ENCODE results near the gene BMP7. TPM values are rescaled to one million over a fixed set of nuclear protein-coding genes. Genes with fewer than 3 reads are reported as not detected.

Gene BMP7
- not detected for polyA plus RNA-seq (2012; ENCODE audit: low read depth, missing spikeins)

GRCh38 chr20:57266291-57267157 is at the start of gene BMP7:
BMP7 (minus strand) TSS chr20:57266641; CDS start chr20:57266122, 519 bp downstream.
- FAIRE-seq (no peak), DNase-seq (ENCODE audit: insufficient read length, low spot score) (no peak)
- TF ChIP-seq PAX5 (IDR thresholded peaks at IDR 0.05; ENCODE audit: insufficient read depth, low read length, severe bottlenecking) (no peak), POLR2AphosphoS5 (IDR thresholded peaks at IDR 0.05; ENCODE audit: low read depth, low read length) (no peak), POU2F2 (IDR thresholded peaks at IDR 0.05; ENCODE audit: low read depth, low read length) (no peak), SPI1 (IDR thresholded peaks at IDR 0.05; ENCODE audit: low read depth, low read length) (no peak), TAF1 (IDR thresholded peaks at IDR 0.05; ENCODE audit: low read depth, low read length) (no peak)

DNA sequence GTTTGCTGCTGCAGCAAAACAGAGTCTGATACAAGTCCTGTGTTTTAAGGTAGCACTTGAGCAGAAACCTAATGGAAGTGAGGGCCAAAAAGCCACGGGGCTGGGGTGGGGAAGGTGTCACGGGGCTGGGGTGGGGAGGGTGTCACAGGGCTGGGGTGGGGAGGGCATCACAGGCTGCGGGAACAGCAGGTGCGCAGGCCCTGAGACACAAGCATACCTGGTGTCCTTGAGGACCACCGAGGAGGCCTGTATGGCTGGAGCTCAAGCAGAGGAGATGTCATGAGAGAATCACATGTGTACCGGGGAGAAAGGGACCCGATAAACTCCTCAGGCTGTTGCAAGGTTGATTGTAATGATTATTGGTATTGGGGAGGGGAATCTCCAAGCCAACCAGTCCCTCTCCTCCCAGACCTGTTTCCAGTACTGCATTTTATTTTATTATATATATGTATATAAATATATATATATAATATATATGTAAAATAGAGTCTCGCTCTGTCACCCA is 49.6 kb upstream of the BMP7 start:
- FAIRE-seq: no peak
- DNase-seq (ENCODE audit: insufficient read length, low spot score): no peak
- TF ChIP-seq POLR2A (IDR thresholded peaks at IDR 0.05; ENCODE audit: low read depth, low read length): no peak
- TF ChIP-seq POLR2AphosphoS5 (IDR thresholded peaks at IDR 0.05; ENCODE audit: low read depth, low read length): no peak
- no peak for TF ChIP-seq TAF1 (IDR thresholded peaks at IDR 0.05; ENCODE audit: low read depth, low read length)
- no peak for TF ChIP-seq PAX5 (IDR thresholded peaks at IDR 0.05; ENCODE audit: insufficient read depth, low read length, severe bottlenecking)
- TF ChIP-seq POU2F2 (IDR thresholded peaks at IDR 0.05; ENCODE audit: low read depth, low read length): no peak
- TF ChIP-seq SPI1 (IDR thresholded peaks at IDR 0.05; ENCODE audit: low read depth, low read length): no peak

DNA sequence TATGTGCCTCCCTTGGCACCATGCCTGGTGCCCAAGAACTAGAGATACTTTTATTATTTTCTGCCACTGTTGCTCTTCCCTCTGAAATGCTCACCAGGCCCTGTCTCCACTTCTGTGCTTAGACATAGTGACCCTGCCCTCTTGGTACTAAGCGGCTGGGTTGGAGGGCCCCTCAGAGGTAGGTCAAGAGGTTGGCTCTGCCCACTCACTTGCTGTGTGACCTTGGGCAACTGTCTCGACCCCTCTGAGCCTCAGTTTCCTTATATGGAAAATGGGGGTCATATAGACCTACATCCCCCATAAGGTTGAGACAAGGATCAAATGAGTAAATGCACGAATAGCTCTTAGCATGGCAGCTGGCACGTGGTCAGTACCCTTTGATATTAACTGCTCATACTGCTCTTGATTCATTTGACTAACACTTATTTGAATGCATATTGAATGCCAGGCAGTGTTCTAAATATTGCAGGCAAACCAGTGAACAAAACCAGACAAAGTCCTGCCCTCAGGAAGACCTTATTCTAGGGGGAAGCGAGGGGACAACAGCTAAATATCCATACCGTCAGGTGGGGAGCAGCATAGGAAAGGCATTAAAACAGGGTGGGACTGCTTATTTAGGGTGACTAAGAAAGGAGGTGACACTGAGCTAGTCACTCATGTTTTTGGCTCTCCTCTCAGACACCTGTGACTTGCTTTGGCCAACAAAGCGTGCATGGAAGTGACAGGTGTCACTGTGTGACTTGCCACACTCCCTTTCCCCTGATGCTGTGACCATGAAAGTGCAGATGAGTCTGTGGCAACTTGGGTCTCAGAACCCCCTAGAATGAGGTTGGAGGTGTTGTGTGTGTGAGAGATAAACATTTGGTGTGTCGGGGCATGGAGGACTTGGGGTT is 48.9 kb upstream of the BMP7 start:
- TF ChIP-seq POLR2A (IDR thresholded peaks at IDR 0.05; ENCODE audit: low read depth, low read length): no peak
- TF ChIP-seq TAF1 (IDR thresholded peaks at IDR 0.05; ENCODE audit: low read depth, low read length): no peak
- TF ChIP-seq SPI1 (IDR thresholded peaks at IDR 0.05; ENCODE audit: low read depth, low read length): no peak
- TF ChIP-seq POU2F2 (IDR thresholded peaks at IDR 0.05; ENCODE audit: low read depth, low read length): no peak
- TF ChIP-seq PAX5 (IDR thresholded peaks at IDR 0.05; ENCODE audit: insufficient read depth, low read length, severe bottlenecking): no peak
- no peak for TF ChIP-seq POLR2AphosphoS5 (IDR thresholded peaks at IDR 0.05; ENCODE audit: low read depth, low read length)
- DNase-seq (ENCODE audit: insufficient read length, low spot score) (no peak), FAIRE-seq (no peak)

DNA sequence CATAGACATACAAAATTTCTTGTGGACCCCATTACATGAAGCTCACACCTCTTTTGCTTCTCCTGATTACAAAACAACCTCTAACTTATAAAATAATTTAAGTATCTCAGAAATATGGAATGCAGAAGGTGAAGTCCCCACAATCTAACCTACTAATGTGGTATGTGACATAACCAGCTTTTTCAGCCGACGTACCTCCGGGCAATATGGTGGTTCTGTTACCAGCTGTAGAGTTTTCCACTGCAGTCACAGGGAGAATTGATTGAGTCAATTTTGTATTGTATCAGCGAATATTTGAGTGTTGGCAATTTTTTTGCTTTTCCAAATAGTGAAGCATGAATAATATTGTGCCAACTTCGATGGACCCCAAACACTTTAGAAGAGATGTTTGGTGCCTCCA is 47.5 kb upstream of the BMP7 start:
- FAIRE-seq (no peak), DNase-seq (ENCODE audit: insufficient read length, low spot score) (no peak)
- TF ChIP-seq POLR2AphosphoS5 (IDR thresholded peaks at IDR 0.05; ENCODE audit: low read depth, low read length) (no peak), POLR2A (IDR thresholded peaks at IDR 0.05; ENCODE audit: low read depth, low read length) (no peak), PAX5 (IDR thresholded peaks at IDR 0.05; ENCODE audit: insufficient read depth, low read length, severe bottlenecking) (no peak), SPI1 (IDR thresholded peaks at IDR 0.05; ENCODE audit: low read depth, low read length) (no peak), TAF1 (IDR thresholded peaks at IDR 0.05; ENCODE audit: low read depth, low read length) (no peak)

GRCh38 chr20:57313230-57313629 is 46.8 kb upstream of the BMP7 start:
- FAIRE-seq (no peak), DNase-seq (ENCODE audit: insufficient read length, low spot score) (no peak)
- TF ChIP-seq SPI1 (IDR thresholded peaks at IDR 0.05; ENCODE audit: low read depth, low read length) (no peak), POLR2A (IDR thresholded peaks at IDR 0.05; ENCODE audit: low read depth, low read length) (no peak), TAF1 (IDR thresholded peaks at IDR 0.05; ENCODE audit: low read depth, low read length) (no peak), POU2F2 (IDR thresholded peaks at IDR 0.05; ENCODE audit: low read depth, low read length) (no peak), POLR2AphosphoS5 (IDR thresholded peaks at IDR 0.05; ENCODE audit: low read depth, low read length) (no peak), PAX5 (IDR thresholded peaks at IDR 0.05; ENCODE audit: insufficient read depth, low read length, severe bottlenecking) (no peak)

- TF ChIP-seq POU2F2 (IDR thresholded peaks at IDR 0.05; ENCODE audit: low read depth, low read length) (no peak), POLR2AphosphoS5 (IDR thresholded peaks at IDR 0.05; ENCODE audit: low read depth, low read length) (no peak), TAF1 (IDR thresholded peaks at IDR 0.05; ENCODE audit: low read depth, low read length) (no peak), PAX5 (IDR thresholded peaks at IDR 0.05; ENCODE audit: insufficient read depth, low read length, severe bottlenecking) (no peak), SPI1 (IDR thresholded peaks at IDR 0.05; ENCODE audit: low read depth, low read length) (no peak), POLR2A (IDR thresholded peaks at IDR 0.05; ENCODE audit: low read depth, low read length) (no peak)
- FAIRE-seq: no peak
- no peak for DNase-seq (ENCODE audit: insufficient read length, low spot score)
These were observed 45.7 kb upstream of the BMP7 start for GRCh38 chr20:57312138-57312537.

GRCh38 chr20:57310821-57311514 is 44.5 kb upstream of the BMP7 start:
- no peak for FAIRE-seq
- no peak for TF ChIP-seq POU2F2 (IDR thresholded peaks at IDR 0.05; ENCODE audit: low read depth, low read length)
- TF ChIP-seq TAF1 (IDR thresholded peaks at IDR 0.05; ENCODE audit: low read depth, low read length): no peak
- no peak for TF ChIP-seq POLR2A (IDR thresholded peaks at IDR 0.05; ENCODE audit: low read depth, low read length)
- TF ChIP-seq SPI1 (IDR thresholded peaks at IDR 0.05; ENCODE audit: low read depth, low read length): no peak
- no peak for TF ChIP-seq POLR2AphosphoS5 (IDR thresholded peaks at IDR 0.05; ENCODE audit: low read depth, low read length)
- no peak for TF ChIP-seq PAX5 (IDR thresholded peaks at IDR 0.05; ENCODE audit: insufficient read depth, low read length, severe bottlenecking)

DNA sequence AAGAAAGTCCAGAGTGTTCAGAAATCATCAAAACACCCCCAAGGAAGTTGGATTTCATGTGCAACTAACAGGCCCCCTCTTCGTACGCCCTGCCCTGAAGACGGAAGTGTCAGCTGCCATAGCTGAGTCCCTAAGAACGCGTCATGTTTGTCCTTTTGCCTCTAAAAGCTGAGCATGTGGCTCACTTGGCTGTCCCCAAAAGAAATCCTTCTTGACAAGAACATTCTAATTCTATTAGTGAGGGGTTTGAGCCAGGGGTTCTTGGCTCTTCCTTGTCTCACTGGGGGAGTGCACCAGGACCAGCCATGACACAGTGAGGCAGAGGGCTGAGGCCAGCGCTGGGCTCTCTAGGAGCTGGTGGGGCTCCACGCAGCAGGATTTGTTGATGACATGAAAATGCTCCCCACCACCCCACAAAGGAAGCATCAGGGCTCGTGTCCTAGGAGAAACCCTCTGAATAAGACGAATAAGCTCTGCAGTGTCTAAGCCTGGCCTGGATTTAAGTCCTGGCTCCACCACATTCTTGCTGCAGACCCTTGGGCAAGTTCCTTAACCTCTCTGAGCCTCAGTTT is 43.2 kb upstream of the BMP7 start:
- FAIRE-seq (no peak), DNase-seq (ENCODE audit: insufficient read length, low spot score) (no peak)
- no peak for TF ChIP-seq POLR2AphosphoS5 (IDR thresholded peaks at IDR 0.05; ENCODE audit: low read depth, low read length)
- no peak for TF ChIP-seq PAX5 (IDR thresholded peaks at IDR 0.05; ENCODE audit: insufficient read depth, low read length, severe bottlenecking)
- TF ChIP-seq POLR2A (IDR thresholded peaks at IDR 0.05; ENCODE audit: low read depth, low read length): no peak
- TF ChIP-seq POU2F2 (IDR thresholded peaks at IDR 0.05; ENCODE audit: low read depth, low read length): no peak
- TF ChIP-seq SPI1 (IDR thresholded peaks at IDR 0.05; ENCODE audit: low read depth, low read length): no peak
- no peak for TF ChIP-seq TAF1 (IDR thresholded peaks at IDR 0.05; ENCODE audit: low read depth, low read length)

More at GRCh38 chr20:57310821-57311514, 44.5 kb upstream of the BMP7 start:
- no peak for DNase-seq (ENCODE audit: insufficient read length, low spot score)

All from GM12891 (cell line).